GM18858 (cell line): Measurements from ENCODE around the gene TBP.
A peak's percentile ranks its signal among the peaks of the same experiment; 100 is the strongest.

ENCODE experiments used
- ATAC-seq: cut with Tn5 transposase; IDR thresholded peaks from one replicate; pipeline ENCODE4 v1.9.1; 2021; ENCODE audit not compliant: unreplicated experiment

TBP gene

GRCh38 chr6:170533792-170534191, 20.4 kb upstream of the TBP start:
- ATAC-seq: no peak

- no peak for ATAC-seq
Measured at GRCh38 chr6:170535004-170535403, 19.2 kb upstream of the TBP start.

- no peak for ATAC-seq
Measured at GRCh38 chr6:170536671-170537070, 17.5 kb upstream of the TBP start.

GRCh38 chr6:170537329-170537728, 16.8 kb upstream of the TBP start:
- ATAC-seq: no peak

GRCh38 chr6:170542031-170542719, 12.0 kb upstream of the TBP start:
- ATAC-seq: no peak

- no peak for ATAC-seq
Measured at GRCh38 chr6:170545405-170545804, 8.8 kb upstream of the TBP start.

GRCh38 chr6:170552765-170553533, 1.2 kb upstream of the TBP start, which contains the start of gene PSMB1:
Gene PSMB1, minus strand, starts transcription at chr6:170553307. Its CDS starts 65 bp downstream, at chr6:170553242.
- ATAC-seq: peak; percentile 36

- peak; percentile 14 for ATAC-seq
Measured at GRCh38 chr6:170553534-170554012, 596 bp upstream of the TBP start.

- no peak for ATAC-seq
Measured at GRCh38 chr6:170554796-170555137, 598 bp downstream of the TBP start.

- ATAC-seq: no peak
Measured at GRCh38 chr6:170555305-170555704, 1.1 kb downstream of the TBP start.

GRCh38 chr6:170561555-170561954, 7.4 kb downstream of the TBP start:
- ATAC-seq: no peak

GRCh38 chr6:170564936-170565530, 10.9 kb downstream of the TBP start:
- ATAC-seq: no peak

- no peak for ATAC-seq
Measured at GRCh38 chr6:170572704-170573466, 18.7 kb downstream of the TBP start.

- no peak for ATAC-seq
Measured at GRCh38 chr6:170575250-170575649, 21.1 kb downstream of the TBP start.

- ATAC-seq: no peak
Measured at GRCh38 chr6:170578909-170579308, 24.7 kb downstream of the TBP start.

- no peak for ATAC-seq
Measured at GRCh38 chr6:170583756-170584180, 29.6 kb downstream of the TBP start.

GRCh38 chr6:170584181-170584953, 30.2 kb downstream of the TBP start, which contains the start of gene PDCD2:
Gene PDCD2, minus strand, starts transcription at chr6:170584637. Its CDS starts 56 bp downstream, at chr6:170584581.
- peak; percentile 97 for ATAC-seq

GRCh38 chr6:170584954-170585498, 30.9 kb downstream of the TBP start:
- peak; percentile 17 for ATAC-seq

GRCh38 chr6:170590725-170591124, 36.6 kb downstream of the TBP start:
- no peak for ATAC-seq

GRCh38 chr6:170596426-170596825, 42.3 kb downstream of the TBP start:
- ATAC-seq: no peak
